Measurements from ENCODE around the gene ALMS1.
"Not testable (repeated sequence)": the region's sequence is repeated elsewhere in the genome, so short reads cannot be mapped to it uniquely, and the experiment has no call there.

The ALMS1 gene

DNA sequence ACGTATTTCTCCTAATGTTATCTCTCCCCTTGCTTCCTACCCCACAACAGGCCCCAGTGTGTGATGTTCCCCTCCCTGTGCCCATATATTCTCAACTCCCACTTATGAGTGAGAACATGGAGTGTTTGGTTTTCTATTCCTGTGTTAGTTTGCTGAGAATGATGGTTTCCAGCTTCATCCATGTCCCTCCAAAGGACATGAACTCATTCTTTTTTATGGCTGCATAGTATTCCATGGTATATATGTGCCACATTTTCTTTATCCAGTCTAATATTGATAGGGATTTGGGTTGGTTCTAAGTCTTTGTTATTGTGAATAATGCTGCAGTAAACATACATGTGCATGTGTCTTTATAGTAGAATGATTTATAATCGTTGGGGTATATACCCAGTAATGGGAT lies 119.2 kb downstream of the ALMS1 start:
- H3K4me3 ChIP-seq (ENCODE audit: low read depth, low read length); H3K9me3 ChIP-seq (ENCODE audit: control insufficient read depth, insufficient read depth, low read length): not testable (repeated sequence)

DNA sequence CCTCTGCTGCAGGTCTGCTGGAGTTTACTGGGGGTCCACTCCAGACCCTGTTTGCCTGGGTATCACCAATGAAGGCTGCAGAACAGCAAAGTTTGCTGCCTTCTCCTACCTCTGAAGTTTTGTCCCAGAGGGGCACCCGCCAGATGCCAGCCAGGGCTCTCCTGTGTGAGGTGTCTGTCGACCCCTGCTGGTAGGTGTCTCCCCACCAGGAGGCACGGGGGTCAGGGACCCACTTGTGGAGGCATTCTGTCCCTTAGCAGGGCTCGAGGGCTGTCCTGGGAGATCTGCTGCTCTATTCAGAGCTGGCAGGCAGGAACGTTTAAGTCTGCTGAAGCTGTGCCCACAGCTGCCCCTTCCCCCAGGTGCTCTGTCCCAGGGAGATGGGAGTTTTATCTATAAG lies 124.8 kb downstream of the ALMS1 start:
- not testable (repeated sequence) for H3K4me3 ChIP-seq (ENCODE audit: low read depth, low read length); H3K27me3 ChIP-seq (ENCODE audit: control insufficient read depth, insufficient read depth, low read length); H3K4me1 ChIP-seq (ENCODE audit: control insufficient read depth, insufficient read depth, low read length); H3K9ac ChIP-seq (ENCODE audit: low read depth, low read length); H3K27ac ChIP-seq (ENCODE audit: low read depth, low read length); H3K9me3 ChIP-seq (ENCODE audit: control insufficient read depth, insufficient read depth, low read length); H3K36me3 ChIP-seq (ENCODE audit: control insufficient read depth, insufficient read depth, low read length)

More for the DNA sequence above, 119.2 kb downstream of the ALMS1 start:
- H3K27ac ChIP-seq (ENCODE audit: low read depth, low read length); H3K27me3 ChIP-seq (ENCODE audit: control insufficient read depth, insufficient read depth, low read length); H3K36me3 ChIP-seq (ENCODE audit: control insufficient read depth, insufficient read depth, low read length); H3K4me1 ChIP-seq (ENCODE audit: control insufficient read depth, insufficient read depth, low read length); H3K9ac ChIP-seq (ENCODE audit: low read depth, low read length): not testable (repeated sequence)

DNA sequence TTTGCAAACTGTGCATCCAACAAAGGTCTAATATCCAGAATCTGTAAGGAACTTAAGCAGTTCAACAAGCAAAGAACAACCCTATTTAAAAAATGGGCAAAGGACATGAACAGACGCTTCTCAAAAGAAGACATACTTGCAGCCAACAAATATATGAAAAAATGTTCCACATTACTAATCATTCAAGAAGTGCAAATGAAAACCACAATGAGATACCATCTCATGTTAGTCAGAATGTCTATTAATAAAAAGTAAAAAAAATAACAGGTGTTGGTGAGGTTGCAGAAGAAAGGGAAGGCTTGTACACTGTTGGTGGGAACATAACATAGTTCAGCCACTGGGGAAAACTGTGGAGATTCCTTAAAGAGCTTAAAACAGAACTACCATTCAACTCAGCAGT lies 130.4 kb downstream of the ALMS1 start:
- peaks cover 12% of the 10 kb centered on the region for H3K36me3 ChIP-seq (ENCODE audit: control insufficient read depth, insufficient read depth, low read length)
- no peak overlapping the region for H3K4me3 ChIP-seq (ENCODE audit: low read depth, low read length)
- no peak overlapping the region for H3K27ac ChIP-seq (ENCODE audit: low read depth, low read length)
- H3K27me3 ChIP-seq (ENCODE audit: control insufficient read depth, insufficient read depth, low read length), result no peaks in the 10 kb centered on the region
- H3K4me1 ChIP-seq (ENCODE audit: control insufficient read depth, insufficient read depth, low read length), result no peaks in the 10 kb centered on the region
- no peak overlapping the region for H3K9ac ChIP-seq (ENCODE audit: low read depth, low read length)
- no peaks in the 10 kb centered on the region for H3K9me3 ChIP-seq (ENCODE audit: control insufficient read depth, insufficient read depth, low read length)

DNA sequence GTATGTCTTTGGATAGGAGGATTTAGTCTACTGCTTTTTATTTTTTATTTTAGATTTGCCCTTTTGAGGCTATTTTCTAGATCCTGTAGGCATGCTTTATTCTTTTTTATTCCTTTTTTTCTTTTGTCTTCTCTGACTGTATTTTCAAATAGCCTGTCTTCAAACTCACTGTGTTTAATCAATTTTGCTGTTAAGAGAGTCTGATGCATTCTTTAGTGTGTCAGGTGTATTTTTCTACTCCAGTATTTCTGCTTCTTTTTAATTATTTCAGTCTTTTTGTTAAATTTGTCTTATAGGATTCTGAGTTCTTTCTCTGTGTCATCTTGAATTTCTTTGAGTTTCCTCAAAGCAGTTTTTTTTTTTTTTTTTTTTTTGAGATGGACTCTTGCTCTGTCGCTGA lies 143.1 kb downstream of the ALMS1 start:
- Histone ChIP-seq H3K27ac (ENCODE audit: low read depth, low read length) (no peak overlapping the region), H3K4me3 (ENCODE audit: low read depth, low read length) (no peak overlapping the region; the same call in 1 of the 2 replicates), H3K9ac (ENCODE audit: low read depth, low read length) (no peak overlapping the region), H3K4me1 (ENCODE audit: control insufficient read depth, insufficient read depth, low read length) (no peaks in the 10 kb centered on the region), H3K9me3 (ENCODE audit: control insufficient read depth, insufficient read depth, low read length) (peaks cover 43% of the 10 kb centered on the region), H3K36me3 (ENCODE audit: control insufficient read depth, insufficient read depth, low read length) (peaks cover 6% of the 10 kb centered on the region), H3K27me3 (ENCODE audit: control insufficient read depth, insufficient read depth, low read length) (no peaks in the 10 kb centered on the region)

DNA sequence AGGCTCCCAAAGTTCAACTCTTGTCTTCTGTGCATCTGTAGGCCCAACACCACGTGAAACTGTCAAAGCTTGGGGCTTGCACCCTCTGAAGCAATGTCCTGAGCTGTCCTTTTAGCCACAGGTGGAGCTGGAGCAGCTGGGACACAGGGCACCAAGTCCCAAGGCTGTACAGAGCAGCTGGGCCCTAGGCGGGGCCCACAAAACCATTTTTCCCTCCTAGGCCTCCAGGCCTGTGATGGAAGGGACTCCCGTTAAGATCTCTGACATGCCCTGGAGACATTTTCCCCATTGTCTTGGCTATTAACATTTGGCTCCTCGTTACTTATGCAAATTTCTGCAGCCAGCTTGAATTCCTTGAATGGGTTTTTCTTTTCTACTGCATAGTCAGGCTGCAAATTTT lies 145.1 kb downstream of the ALMS1 start:
- not testable (repeated sequence) for H3K27me3 ChIP-seq (ENCODE audit: control insufficient read depth, insufficient read depth, low read length); H3K4me3 ChIP-seq (ENCODE audit: low read depth, low read length); H3K9ac ChIP-seq (ENCODE audit: low read depth, low read length); H3K4me1 ChIP-seq (ENCODE audit: control insufficient read depth, insufficient read depth, low read length); H3K27ac ChIP-seq (ENCODE audit: low read depth, low read length)
- Histone ChIP-seq H3K9me3 (ENCODE audit: control insufficient read depth, insufficient read depth, low read length) (peaks cover 43% of the 10 kb centered on the region), H3K36me3 (ENCODE audit: control insufficient read depth, insufficient read depth, low read length) (peaks cover 20% of the 10 kb centered on the region)

DNA sequence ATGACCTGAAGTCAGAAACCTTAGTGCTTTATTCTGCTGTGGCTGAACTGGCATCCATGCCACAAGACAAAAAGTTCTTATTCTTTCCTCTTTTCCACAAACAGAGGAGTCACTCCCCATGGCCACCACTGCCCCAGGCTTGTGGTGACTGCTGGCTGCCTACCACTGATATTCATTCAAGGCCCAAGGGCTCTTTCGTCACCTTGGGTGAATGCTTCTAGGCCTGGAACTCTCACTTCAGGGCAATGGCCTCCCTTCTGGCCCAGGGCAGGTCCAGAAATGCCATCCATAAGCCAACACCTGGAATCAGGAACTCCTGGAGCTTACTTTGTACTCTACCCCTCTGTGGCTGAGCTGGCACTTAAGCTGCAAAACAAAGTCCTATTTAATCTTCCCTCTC lies 146.7 kb downstream of the ALMS1 start:
- H3K27me3 ChIP-seq (ENCODE audit: control insufficient read depth, insufficient read depth, low read length), result no peaks in the 10 kb centered on the region
- no peak overlapping the region for H3K27ac ChIP-seq (ENCODE audit: low read depth, low read length)
- no peak overlapping the region for H3K9ac ChIP-seq (ENCODE audit: low read depth, low read length)
- peaks cover 50% of the 10 kb centered on the region for H3K9me3 ChIP-seq (ENCODE audit: control insufficient read depth, insufficient read depth, low read length)
- no peaks in the 10 kb centered on the region for H3K4me1 ChIP-seq (ENCODE audit: control insufficient read depth, insufficient read depth, low read length)
- H3K36me3 ChIP-seq (ENCODE audit: control insufficient read depth, insufficient read depth, low read length), result peaks cover 36% of the 10 kb centered on the region
- no peak overlapping the region for H3K4me3 ChIP-seq (ENCODE audit: low read depth, low read length)

DNA sequence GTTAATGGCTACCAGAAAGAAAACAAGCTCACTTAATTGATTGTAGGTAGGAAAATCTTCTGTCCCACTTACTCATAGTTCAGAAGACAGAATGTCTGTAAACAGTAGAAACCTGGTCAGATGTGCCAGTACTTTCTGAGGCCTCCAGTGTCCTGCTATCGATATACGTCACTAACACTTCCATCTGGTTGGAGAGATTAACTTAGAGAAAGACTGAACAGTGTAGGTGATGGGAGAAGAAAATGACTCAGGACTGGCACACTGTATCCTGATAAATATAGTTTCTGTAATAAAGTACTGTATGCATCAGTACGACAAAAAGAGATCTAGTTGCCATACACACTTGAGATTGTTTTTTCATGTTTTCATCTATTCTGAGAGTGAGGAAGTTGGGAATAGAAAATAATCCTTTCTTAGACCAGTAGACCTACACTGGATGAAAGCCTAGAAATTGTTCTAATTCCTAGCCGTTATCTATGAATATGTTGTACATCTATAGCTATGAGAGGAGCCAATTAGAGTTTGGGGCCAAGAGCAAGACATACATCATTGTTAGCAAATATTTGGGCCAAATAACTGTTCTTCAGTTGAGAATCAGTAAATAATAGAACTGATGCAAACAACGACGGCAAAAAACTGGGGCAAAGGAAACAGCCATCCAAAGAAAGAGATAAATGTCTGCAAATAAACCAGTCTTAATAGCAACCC lies 150.7 kb downstream of the ALMS1 start:
- Histone ChIP-seq H3K4me3 (ENCODE audit: low read depth, low read length) (no peak overlapping the region), H3K9ac (ENCODE audit: low read depth, low read length) (no peak overlapping the region), H3K36me3 (ENCODE audit: control insufficient read depth, insufficient read depth, low read length) (peaks cover 47% of the 10 kb centered on the region), H3K27ac (ENCODE audit: low read depth, low read length) (no peak overlapping the region), H3K9me3 (ENCODE audit: control insufficient read depth, insufficient read depth, low read length) (peaks cover 33% of the 10 kb centered on the region), H3K4me1 (ENCODE audit: control insufficient read depth, insufficient read depth, low read length) (no peaks in the 10 kb centered on the region), H3K27me3 (ENCODE audit: control insufficient read depth, insufficient read depth, low read length) (no peaks in the 10 kb centered on the region)

- not testable (repeated sequence) for H3K9ac ChIP-seq (ENCODE audit: low read depth, low read length); H3K9me3 ChIP-seq (ENCODE audit: control insufficient read depth, insufficient read depth, low read length); H3K4me3 ChIP-seq (ENCODE audit: low read depth, low read length); H3K27me3 ChIP-seq (ENCODE audit: control insufficient read depth, insufficient read depth, low read length); H3K27ac ChIP-seq (ENCODE audit: low read depth, low read length)
- peaks cover 21% of the 10 kb centered on the region for H3K36me3 ChIP-seq (ENCODE audit: control insufficient read depth, insufficient read depth, low read length)
- peaks cover 24% of the 10 kb centered on the region for H3K4me1 ChIP-seq (ENCODE audit: control insufficient read depth, insufficient read depth, low read length)
Measured at GRCh38 chr2:73560875-73561274, 175.2 kb downstream of the ALMS1 start.

- peaks cover 24% of the 10 kb centered on the region for H3K4me1 ChIP-seq (ENCODE audit: control insufficient read depth, insufficient read depth, low read length)
- no peak overlapping the region for H3K9ac ChIP-seq (ENCODE audit: low read depth, low read length)
- H3K9me3 ChIP-seq (ENCODE audit: control insufficient read depth, insufficient read depth, low read length), result no peaks in the 10 kb centered on the region
- H3K36me3 ChIP-seq (ENCODE audit: control insufficient read depth, insufficient read depth, low read length), result peaks cover 21% of the 10 kb centered on the region
- no peak overlapping the region for H3K4me3 ChIP-seq (ENCODE audit: low read depth, low read length)
- no peaks in the 10 kb centered on the region for H3K27me3 ChIP-seq (ENCODE audit: control insufficient read depth, insufficient read depth, low read length)
- H3K27ac ChIP-seq (ENCODE audit: low read depth, low read length), result no peak overlapping the region
Measured at GRCh38 chr2:73561422-73561821, 175.8 kb downstream of the ALMS1 start.

- no peak overlapping the region for H3K4me3 ChIP-seq (ENCODE audit: low read depth, low read length)
- H3K27me3 ChIP-seq (ENCODE audit: control insufficient read depth, insufficient read depth, low read length), result no peaks in the 10 kb centered on the region
- H3K9ac ChIP-seq (ENCODE audit: low read depth, low read length), result no peak overlapping the region
- no peak overlapping the region for H3K27ac ChIP-seq (ENCODE audit: low read depth, low read length)
- H3K36me3 ChIP-seq (ENCODE audit: control insufficient read depth, insufficient read depth, low read length), result peaks cover 8% of the 10 kb centered on the region; the same call in 1 of the 2 replicates
- H3K4me1 ChIP-seq (ENCODE audit: control insufficient read depth, insufficient read depth, low read length), result peaks cover 9% of the 10 kb centered on the region
- no peaks in the 10 kb centered on the region for H3K9me3 ChIP-seq (ENCODE audit: control insufficient read depth, insufficient read depth, low read length)
Measured at GRCh38 chr2:73564986-73565385, 179.3 kb downstream of the ALMS1 start.

DNA sequence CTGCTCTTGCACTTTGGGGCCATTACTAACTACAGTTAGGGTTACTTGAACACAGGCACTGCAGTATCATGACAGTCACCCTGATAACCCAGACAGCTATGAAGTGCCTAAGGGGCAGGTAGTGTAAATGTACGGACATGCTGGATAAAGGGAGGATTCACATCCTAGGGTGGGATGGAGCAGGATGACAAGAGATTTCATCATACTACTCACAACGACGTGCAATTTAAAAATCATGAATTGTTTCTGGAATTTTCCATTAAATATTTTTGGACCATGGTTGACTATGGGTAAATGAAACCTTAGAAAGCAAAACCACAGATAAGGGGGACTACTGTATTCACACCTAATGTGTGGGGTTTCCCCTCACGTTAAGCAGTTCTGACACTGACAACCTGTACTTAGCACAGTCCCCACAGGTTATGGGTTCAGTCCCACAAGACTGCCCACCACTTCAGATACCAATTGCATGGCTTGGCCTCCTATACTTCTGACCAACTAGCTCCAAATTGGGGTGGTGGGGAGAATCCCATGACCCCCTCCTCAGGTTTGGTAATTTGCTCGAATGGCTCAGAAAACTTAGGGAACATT lies 180.7 kb downstream of the ALMS1 start:
- Histone ChIP-seq H3K36me3 (ENCODE audit: control insufficient read depth, insufficient read depth, low read length) (no peaks in the 10 kb centered on the region), H3K4me3 (ENCODE audit: low read depth, low read length) (no peak overlapping the region), H3K27ac (ENCODE audit: low read depth, low read length) (no peak overlapping the region), H3K9me3 (ENCODE audit: control insufficient read depth, insufficient read depth, low read length) (no peaks in the 10 kb centered on the region), H3K9ac (ENCODE audit: low read depth, low read length) (no peak overlapping the region), H3K27me3 (ENCODE audit: control insufficient read depth, insufficient read depth, low read length) (no peaks in the 10 kb centered on the region), H3K4me1 (ENCODE audit: control insufficient read depth, insufficient read depth, low read length) (peaks cover 9% of the 10 kb centered on the region)
